GM18907 (cell line): ENCODE data around the gene LDB3.
"Not testable (repeated sequence)": the region's sequence is repeated elsewhere in the genome, so short reads cannot be mapped to it uniquely, and the experiment has no call there.

Experiments used
- ATAC-seq: cut with Tn5 transposase; IDR thresholded peaks from one replicate; pipeline ENCODE4 v1.9.1; 2021; ENCODE audit warnings: mild to moderate bottlenecking, moderate library complexity; ENCODE audit not compliant: unreplicated experiment

Gene LDB3

DNA sequence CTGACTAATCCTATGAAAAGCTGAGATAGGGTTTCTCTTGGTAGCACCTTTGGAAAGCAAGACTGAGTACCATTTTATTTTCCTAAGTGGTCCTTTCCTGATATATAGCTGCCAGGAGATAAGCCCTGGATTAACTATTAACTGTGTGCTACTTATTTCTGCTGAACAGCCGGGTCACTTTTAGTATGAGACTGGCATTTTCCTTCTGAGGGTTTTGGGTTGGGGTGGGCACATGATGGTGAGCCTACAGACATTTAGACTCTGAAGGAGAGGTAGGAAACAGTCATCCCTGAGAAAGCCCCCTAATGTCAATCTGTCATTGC is 58.3 kb downstream of the LDB3 start:
- no peak for ATAC-seq

DNA sequence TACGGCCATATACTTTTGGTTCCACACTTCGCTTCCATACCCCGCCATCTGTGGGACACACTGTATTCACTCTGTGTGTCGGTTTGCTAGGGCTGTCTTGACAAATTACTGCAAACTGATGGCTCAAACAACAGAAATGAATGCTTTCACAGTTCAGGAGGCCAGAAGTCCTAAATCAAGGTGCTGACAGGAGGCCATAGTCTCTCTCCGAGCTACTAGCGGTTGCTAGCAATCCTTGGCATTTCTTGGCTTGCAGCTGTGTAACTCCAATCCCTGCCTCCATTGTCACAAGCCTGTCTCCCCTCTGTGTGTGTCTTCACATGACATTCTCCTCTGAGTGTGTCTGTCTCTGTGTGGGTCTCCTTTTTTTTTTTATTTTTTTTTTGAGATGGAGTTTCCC is 59.2 kb downstream of the LDB3 start:
- ATAC-seq: no peak

DNA sequence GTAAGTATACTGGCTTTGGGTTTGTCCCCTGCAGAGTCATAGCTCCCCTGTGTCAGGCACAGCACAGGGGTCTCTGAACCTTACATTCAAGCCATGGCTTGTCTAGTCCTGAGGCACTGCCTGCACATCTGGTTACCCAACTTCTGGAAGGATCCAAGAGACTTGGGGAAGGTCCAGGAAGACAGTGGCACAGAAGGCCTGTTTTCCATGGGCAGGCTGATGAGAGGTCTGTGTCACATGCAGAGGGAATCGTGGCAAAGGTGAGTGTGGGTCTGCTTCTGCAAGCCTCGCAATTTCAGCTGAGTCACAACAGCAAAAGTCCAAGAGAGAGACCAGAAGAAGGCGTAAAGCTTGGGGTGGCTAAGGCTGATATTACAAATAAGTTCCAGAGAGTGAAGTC is 59.7 kb downstream of the LDB3 start:
- no peak for ATAC-seq

DNA sequence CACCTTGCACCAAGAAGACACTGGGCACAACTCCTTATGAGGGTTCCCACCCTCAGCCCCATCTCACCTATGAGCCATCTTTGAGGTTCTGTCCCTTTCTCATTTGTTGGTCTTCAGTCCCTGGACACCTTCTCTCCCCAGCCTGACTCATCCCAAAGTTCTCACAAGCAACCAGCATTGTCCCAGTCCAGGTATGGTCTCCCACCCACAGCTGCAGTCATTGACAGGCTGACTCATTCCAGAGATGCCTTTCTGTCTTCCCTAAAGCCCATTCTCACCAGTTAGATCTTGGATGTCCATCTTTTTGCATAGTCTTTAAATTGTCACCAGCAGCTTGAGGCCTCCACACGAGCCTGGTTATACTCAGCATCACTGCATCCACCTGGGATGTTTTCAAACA is 61.4 kb downstream of the LDB3 start:
- no peak for ATAC-seq

DNA sequence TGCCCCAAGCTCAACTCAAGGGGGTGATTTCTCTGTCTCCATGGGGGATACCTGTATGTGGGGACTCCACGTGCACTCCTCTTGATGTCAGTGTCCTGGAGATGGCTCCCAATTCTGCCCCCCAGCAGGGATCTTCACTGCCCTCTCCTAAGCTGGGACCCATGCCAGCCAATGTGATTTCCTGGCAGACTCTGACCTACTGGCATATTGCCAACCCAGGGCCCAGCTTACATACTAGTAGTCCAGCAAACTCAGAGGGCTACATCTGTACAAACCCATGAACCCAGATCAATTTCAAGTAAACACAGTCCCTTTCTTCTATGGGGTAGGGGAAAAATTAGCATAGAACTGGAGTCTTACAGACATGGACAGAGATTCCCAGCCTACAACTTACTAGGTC is 61.9 kb downstream of the LDB3 start:
- ATAC-seq: no peak

DNA sequence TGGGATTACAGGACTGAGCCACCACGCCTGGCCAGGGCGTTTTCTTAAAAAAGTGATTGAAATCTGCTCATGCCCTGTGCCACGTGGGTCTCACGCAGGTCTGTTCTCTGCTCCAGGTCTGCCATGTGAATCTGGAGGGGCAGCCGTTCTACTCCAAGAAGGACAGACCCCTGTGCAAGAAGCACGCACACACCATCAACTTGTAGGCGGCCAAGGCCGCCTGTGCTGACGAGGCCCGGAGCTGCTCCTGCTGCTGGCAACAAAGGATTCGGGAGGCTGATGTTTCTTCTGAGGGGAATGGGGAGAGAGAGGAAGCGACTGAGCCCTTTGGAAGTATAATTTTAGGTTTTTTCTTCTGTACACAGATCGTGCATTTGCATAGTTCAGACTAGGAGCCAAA is 64.5 kb downstream of the LDB3 start:
- ATAC-seq: no peak

DNA sequence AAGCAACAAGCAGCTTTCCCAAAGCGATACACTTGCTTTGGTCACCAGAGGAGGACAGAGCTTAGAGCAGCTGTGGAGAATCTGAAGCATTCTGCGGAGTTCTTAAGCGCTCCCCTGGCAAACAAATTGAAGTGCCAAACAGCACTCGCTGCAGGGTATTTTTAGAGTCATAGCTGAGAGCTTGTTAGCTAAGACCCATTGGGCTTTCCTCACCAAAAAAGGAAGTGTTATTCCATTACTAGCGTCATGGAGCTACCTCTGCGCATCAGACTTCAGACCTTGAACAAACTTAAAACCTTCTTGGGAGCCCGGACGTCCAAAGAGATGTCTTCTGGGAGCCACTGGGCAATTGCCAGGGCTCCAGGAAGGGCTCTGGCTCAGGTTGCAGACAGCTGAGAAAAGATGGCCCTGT is 65.0 kb downstream of the LDB3 start:
- ATAC-seq: no peak

DNA sequence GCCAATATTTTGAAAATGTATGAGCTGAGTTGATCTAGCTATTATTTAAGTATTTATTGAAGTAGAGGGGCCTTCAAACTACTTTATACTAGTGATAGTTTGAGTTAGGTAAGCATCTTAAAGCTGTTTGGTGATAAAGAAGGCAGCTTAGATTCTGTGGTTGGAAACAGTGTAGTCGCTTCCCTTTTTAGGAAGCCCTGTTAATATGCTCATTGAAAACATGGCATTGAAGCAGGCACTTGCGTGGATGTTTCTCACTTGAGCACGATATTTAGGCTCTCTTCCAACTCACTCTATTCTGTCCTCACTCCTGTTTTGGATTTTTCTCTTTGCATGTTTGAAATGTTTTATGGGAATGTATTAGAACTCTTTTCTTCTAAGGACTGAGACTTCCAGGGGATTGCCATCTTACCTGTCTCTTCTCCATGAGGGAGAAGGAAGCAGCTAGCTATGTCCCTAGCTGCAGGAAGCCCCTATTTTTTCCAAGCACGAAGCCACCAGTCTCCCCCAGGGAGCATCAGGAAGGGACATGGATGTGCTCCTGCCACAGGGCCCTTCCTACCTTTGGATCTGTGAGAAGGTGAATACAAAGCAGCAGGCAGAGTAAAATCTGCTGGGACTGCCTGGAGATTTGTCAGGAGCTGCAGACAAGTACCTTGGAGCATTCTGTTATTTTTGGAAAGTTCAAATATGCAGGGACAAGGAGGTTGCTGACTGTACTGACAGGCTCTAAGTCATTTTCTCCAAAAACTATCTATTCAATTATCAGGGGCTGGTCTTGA is 66.1 kb downstream of the LDB3 start:
- ATAC-seq: no peak

DNA sequence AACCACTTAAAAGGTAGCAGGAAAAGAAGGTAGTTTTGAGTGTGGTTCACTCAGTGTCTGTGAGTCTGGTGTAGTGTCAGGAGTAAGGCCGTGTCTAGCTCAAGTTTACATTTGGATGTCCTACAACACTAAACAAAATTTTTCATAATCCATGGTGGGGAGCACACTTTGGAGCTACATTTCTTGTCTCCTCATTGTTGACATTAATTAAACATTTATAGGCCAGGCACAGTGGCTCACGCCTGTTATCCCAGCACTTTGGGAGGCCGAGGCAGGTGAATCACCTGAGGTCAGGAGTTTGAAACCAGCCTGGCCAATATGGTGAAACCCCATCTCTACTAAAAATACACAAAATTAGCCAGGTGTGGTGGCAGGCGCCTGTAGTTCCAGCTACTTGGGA is 67.0 kb downstream of the LDB3 start:
- ATAC-seq: not testable (repeated sequence)

DNA sequence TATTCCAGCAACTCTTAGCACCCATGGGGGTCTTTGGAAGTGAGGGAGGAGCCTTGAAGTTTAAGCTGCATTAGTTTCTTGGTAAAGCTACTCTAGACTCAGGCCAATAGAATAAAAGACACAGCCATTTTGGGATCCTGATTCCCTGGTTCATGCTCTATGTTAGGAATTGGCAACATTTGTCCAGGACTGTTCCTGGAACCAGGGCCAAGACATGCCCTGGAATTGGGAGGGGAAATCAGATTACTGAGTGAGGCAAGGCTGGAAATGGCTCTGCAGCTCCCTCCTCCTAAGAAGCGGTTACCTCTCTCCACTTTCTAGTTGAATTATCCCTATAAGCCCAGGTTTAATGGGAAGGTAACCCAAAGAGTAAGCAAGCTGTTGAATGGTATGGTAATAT is 73.9 kb downstream of the LDB3 start:
- ATAC-seq: no peak

DNA sequence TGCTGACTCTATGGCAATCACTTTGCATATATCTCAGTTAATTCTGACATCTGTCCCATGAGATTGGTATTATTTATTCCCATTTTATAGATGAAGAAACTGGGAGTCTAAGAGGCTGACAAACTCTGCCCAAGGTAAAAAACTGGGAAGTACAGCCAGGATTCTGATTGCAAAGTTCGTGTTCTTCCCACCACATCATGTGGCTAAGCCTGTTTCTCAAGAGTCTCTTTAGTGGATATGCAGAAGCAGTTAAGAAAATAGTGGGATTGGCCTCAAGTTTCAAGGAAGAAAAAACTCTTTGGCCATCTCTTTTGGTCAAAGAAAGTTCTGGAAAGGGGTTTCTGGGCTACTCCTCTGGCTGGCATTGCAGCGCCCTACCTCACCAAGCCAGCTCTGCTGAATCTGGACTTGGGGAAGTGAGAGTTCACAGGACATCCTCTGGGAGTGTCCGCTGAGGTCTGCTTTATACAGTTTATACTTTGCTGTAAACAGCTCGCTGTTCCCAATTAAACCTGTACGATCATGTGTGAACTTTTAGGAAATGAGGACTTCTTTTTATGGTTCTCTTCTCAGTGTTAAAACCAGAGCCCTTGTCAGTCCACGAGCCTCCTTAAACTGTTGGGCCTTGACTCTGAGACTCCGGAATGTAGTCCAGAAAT is 75.9 kb downstream of the LDB3 start:
- no peak for ATAC-seq

DNA sequence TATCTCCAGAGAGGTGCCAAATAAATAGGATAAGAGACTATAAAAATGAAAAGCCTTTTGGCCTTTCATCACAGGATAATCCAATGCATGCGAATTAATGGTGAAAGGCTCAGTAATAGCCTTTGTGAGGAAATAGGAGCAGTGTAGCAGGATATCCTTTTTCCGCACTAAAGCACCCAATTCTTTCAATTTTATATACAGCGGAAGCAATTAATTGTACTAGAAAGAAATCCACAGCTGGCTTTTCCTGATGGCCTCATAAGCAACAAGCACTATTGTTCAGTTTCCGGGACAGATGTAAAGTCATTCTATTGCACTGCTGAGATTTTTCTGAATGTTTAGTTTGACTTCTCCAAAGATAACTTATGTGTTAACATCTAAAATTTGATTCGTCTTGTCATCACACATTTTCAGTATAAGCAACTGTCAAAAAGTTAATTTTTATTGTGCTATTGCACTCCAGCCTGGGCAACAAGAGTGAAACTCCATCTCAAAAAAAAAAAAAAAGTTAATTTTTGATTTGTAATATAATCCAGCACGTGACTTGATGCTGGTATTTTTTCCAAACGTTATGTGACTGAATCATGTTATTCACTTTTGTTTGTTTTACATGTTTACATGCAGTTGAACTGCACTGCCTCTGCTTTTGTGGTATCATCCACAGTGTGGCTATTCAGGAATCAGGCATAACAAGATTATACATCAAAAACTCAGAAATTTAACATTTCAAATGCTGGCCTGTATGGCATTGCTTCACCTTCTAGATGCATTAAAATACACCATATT is 79.7 kb downstream of the LDB3 start:
- no peak for ATAC-seq

DNA sequence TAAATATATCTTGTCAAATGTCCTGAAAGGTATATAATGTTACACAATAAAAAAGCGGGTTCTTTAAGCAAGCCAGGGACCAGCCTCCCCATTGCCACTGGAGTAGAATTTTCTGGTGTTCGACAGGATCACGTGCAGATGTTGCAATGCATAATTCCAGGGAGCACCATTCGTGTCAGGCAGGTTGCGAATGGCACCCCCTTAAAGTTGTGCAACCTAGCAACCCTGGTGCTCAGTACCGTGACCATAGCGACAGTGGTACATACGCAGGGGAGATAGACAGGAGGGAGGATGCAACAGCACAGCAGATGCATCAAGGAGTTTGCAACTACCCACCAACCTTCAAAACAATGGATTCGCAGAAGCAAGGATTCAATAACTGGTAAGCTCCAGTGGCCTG is 81.5 kb downstream of the LDB3 start:
- no peak for ATAC-seq

DNA sequence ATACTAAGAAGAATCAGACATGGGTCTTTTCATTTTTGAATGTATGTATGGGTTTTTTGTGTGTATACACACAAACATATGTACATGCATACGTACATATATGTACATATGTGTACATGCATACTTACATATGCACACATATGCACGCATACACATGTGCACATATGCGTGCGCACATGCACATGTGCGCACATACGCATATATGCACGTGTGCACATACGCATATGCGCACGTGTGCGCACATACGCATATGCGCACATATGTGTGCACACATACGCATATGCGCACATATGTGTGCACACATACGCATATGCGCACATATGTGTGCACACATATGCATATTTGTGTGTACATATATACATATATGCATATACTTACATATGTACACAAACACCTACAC is 83.2 kb downstream of the LDB3 start:
- no peak for ATAC-seq

DNA sequence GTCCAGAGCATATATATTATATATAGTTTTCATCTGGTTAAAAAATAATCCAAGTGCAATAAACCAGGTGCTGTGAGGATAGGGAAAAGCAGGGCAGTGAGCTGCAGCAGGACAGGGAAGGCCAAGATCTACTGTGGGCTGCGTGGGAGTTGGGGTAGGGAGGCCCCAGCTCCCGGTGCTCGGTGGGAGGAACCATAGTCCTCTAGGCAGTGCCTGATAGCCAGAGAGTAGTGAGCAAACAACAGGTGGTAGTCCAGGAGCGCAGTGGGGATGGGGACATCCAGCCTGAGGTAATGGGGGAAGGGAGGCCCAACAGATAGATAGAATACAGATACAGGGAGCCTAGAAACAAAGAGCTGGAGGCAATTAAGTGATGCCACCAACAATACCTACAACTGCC is 84.0 kb downstream of the LDB3 start:
- ATAC-seq: no peak

DNA sequence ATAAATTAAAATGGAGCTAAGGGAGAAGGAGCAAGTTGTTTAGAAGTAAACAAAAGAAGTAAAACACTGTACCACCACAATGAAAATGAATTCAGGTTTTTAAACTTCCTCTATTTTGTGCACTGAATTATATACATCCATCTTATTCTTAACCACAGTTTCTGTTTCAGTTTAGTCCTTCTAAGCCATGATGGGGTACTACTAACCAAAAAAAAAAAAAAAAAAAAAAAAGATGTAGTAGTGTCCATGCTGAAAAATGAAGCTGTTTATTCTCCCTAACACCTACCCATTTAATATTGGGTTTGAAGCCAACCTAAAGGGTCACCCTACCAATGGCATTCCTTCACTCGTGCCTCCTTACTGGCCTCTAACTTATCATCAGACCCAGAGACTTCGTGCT is 84.7 kb downstream of the LDB3 start:
- ATAC-seq: no peak

DNA sequence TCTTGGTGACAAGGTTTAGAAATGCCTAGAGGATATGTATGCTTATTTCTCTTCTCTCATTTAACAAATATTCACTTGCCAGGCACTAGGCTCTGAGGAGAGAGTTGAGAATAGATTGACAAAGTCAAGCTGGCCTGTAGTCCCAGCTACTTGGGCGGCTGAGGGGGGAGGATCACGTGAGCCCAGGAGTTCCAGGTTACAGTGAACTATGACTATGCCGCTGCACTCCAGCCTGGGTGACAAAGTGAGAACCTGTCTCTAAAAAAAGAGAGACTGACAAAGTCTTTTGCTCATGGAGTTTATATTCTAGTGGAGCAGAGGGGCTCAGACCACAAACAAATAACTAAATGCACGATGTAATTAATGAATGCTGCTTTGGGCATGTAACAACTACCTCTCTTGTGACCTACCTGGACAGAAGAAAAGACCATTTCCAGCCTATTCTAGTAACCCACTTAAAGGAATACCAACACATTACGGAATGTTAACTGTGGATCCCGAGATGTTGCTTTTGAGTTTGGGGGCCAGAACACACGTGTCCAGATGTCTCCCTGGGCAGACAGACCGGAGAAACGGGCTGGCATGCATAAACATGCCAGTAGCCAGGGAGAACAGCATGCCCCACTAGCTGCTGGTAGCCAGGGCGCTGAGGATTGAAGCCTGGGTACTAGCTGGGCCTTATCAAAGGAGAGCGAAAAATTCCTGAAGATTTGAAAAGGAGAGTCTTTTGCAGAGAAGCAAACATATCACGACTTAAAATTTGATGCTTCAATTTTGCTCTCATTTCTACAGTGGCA is 85.5 kb downstream of the LDB3 start:
- ATAC-seq: no peak

DNA sequence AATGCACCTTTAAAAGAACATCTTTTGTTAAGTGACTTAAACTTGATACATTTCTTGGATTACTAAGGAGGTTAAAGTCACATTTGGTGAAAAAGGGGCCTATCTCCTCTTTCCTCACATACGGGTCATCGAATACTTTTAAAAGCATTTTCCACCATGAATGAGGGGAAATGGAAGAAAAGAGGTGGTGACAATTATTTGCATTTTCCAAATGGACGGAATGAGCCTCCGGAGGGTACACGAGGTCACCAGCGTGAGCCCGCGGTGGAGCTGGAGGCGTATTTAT is 87.1 kb downstream of the LDB3 start:
- ATAC-seq: no peak

DNA sequence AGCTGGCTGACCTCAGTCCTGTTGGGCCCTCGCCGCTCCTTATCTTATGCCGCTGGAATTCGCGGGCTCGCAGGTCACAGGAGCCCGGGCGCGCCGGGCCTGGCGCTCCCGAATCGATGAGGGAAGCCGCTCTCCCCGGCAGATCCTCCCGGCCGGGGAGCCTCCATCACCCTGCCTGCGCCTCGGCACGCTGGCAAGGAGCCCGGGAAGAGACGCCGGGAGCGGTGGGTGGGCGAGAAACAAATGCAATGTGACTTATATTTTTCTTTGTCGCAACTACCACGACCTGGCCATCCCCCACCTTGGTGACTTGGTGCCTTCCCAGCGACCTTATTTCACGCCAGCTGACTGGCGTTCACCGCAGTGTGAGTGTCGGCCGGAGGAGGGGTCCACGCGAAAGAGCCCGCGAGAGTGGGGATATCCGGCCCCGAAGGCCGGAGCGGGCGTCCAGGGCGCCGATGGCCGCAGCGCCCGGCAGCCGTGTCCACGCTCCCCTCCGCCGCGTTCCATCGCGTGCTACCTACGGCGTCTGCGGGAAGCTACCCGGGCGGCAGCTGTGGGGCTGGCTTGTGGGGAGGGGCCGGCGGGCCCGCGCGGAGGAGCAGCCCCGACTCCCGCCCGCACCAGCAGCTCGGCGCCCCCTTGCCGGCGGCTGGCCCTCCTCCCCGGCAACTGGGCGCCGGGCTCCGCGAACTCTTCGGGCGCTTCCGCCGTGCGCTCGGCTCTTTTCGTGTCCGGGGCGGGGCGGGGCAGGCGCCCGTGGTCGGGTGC is 87.6 kb downstream of the LDB3 start:
- peak; percentile 82 for ATAC-seq

DNA sequence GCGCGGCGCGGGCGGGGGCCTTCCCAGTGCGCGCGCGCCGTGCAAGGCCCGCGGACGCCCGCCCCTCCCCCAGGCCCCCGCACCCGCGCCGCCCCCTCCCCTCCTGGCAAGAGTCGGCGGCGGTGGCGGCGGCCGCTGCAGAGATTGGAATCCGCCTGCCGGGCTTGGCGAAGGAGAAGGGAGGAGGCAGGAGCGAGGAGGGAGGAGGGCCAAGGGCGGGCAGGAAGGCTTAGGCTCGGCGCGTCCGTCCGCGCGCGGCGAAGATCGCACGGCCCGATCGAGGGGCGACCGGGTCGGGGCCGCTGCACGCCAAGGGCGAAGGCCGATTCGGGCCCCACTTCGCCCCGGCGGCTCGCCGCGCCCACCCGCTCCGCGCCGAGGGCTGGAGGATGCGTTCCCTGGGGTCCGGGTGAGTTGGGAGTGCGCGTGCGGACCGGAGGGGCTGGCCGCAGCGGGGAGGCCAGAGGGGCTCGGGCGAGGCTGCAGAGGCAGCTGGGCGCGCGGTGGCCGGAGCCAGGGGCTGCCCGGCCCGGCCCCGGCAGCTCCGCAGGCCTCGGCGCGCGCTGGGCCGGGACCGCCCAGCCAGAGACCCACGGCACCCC is 88.3 kb downstream of the LDB3 start, which contains the start of gene BMPR1A:
BMPR1A (plus strand) TSS at position 109 of the 602 bp plus-strand sequence. CDS start 119,400 bp downstream, outside the sequence.
- peak; percentile 36 for ATAC-seq
